ENCODE results near the gene BMX.

The BMX gene

GRCh38 chrX:15523088-15523487, 22.5 kb downstream of the BMX start:
- CTCF ChIA-PET: no interaction called here
- POLR2A ChIA-PET: no interaction called here
- TF ChIP-seq HDGF (IDR thresholded peaks at IDR 0.05; ENCODE audit: borderline replicate concordance) (no peak), LEF1 (IDR thresholded peaks at IDR 0.05; ENCODE audit: borderline replicate concordance) (no peak), FOXA1 (IDR thresholded peaks at IDR 0.05) (no peak), ELF4 (IDR thresholded peaks at IDR 0.05) (no peak), PKNOX1 (IDR thresholded peaks at IDR 0.05) (no peak), ZNF384 (IDR thresholded peaks at IDR 0.05) (no peak), FOXM1 (IDR thresholded peaks at IDR 0.05; ENCODE audit: borderline replicate concordance) (no peak), ARNT (IDR thresholded peaks at IDR 0.05) (no peak), TARDBP (IDR thresholded peaks at IDR 0.05) (no peak), SP1 (IDR thresholded peaks at IDR 0.05) (no peak), CTBP1 (IDR thresholded peaks at IDR 0.05; ENCODE audit: borderline replicate concordance) (no peak)
- DNase-seq (ENCODE audit: extremely low spot score): no peak

GRCh38 chrX:15524417-15524816, 23.8 kb downstream of the BMX start:
- TF ChIP-seq CTBP1 (IDR thresholded peaks at IDR 0.05; ENCODE audit: borderline replicate concordance): no peak
- no peak for TF ChIP-seq SUZ12 (IDR thresholded peaks at IDR 0.05)
- TF ChIP-seq L3MBTL2 (conservative IDR thresholded peaks at IDR 0.05): no peak
- TF ChIP-seq TARDBP (IDR thresholded peaks at IDR 0.05): no peak
- no peak for TF ChIP-seq LEF1 (IDR thresholded peaks at IDR 0.05; ENCODE audit: borderline replicate concordance)
- no peak for TF ChIP-seq ELF4 (IDR thresholded peaks at IDR 0.05)
- no peak for TF ChIP-seq FOXM1 (IDR thresholded peaks at IDR 0.05; ENCODE audit: borderline replicate concordance)
- TF ChIP-seq PKNOX1 (IDR thresholded peaks at IDR 0.05): no peak
- TF ChIP-seq HDGF (IDR thresholded peaks at IDR 0.05; ENCODE audit: borderline replicate concordance): no peak
- no peak for TF ChIP-seq FOXK2 (IDR thresholded peaks at IDR 0.05)
- no peak for TF ChIP-seq ARNT (IDR thresholded peaks at IDR 0.05)
- no peak for TF ChIP-seq FOXA1 (IDR thresholded peaks at IDR 0.05)
- TF ChIP-seq NFRKB (IDR thresholded peaks at IDR 0.05): no peak
- no peak for TF ChIP-seq BHLHE40 (IDR thresholded peaks at IDR 0.05; ENCODE audit: borderline replicate concordance)
- TF ChIP-seq ZNF384 (IDR thresholded peaks at IDR 0.05): no peak
- no peak for TF ChIP-seq SP1 (IDR thresholded peaks at IDR 0.05)
- DNase-seq (ENCODE audit: extremely low spot score): no peak
- ChIA-PET POLR2A (no interaction called here), CTCF (no interaction called here)

GRCh38 chrX:15525664-15526416, 25.2 kb downstream of the BMX start:
- ChIA-PET CTCF (no interaction called here), POLR2A (no interaction called here)
- DNase-seq (ENCODE audit: extremely low spot score): no peak
- TF ChIP-seq ZNF384 (IDR thresholded peaks at IDR 0.05): no peak
- TF ChIP-seq HDGF (IDR thresholded peaks at IDR 0.05; ENCODE audit: borderline replicate concordance): no peak
- no peak for TF ChIP-seq FOXM1 (IDR thresholded peaks at IDR 0.05; ENCODE audit: borderline replicate concordance)
- no peak for TF ChIP-seq BHLHE40 (IDR thresholded peaks at IDR 0.05; ENCODE audit: borderline replicate concordance)
- TF ChIP-seq FOXA1 (IDR thresholded peaks at IDR 0.05): no peak
- TF ChIP-seq ARNT (IDR thresholded peaks at IDR 0.05): no peak
- no peak for TF ChIP-seq CTBP1 (IDR thresholded peaks at IDR 0.05; ENCODE audit: borderline replicate concordance)
- TF ChIP-seq L3MBTL2 (conservative IDR thresholded peaks at IDR 0.05): no peak
- TF ChIP-seq ELF4 (IDR thresholded peaks at IDR 0.05): no peak
- TF ChIP-seq LEF1 (IDR thresholded peaks at IDR 0.05; ENCODE audit: borderline replicate concordance): no peak
- TF ChIP-seq TARDBP (IDR thresholded peaks at IDR 0.05): no peak
- no peak for TF ChIP-seq SP1 (IDR thresholded peaks at IDR 0.05)

- no peak for DNase-seq (ENCODE audit: extremely low spot score)
- TF ChIP-seq L3MBTL2 (conservative IDR thresholded peaks at IDR 0.05): no peak
- no peak for TF ChIP-seq FOXA1 (IDR thresholded peaks at IDR 0.05)
- TF ChIP-seq FOXM1 (IDR thresholded peaks at IDR 0.05; ENCODE audit: borderline replicate concordance): no peak
- ChIA-PET POLR2A (no interaction called here), CTCF (no interaction called here)
These were observed 28.6 kb downstream of the BMX start for GRCh38 chrX:15529165-15529564.

GRCh38 chrX:15530318-15530717, 29.7 kb downstream of the BMX start:
- CTCF ChIA-PET: no interaction called here
- peak; percentile 17 for DNase-seq (ENCODE audit: extremely low spot score)
- TF ChIP-seq PKNOX1 (IDR thresholded peaks at IDR 0.05) (0 out of 2 replicates have a peak, but pooled peaks have one; percentile 22), FOXK2 (IDR thresholded peaks at IDR 0.05) (no peak)
- POLR2A ChIA-PET: no interaction called here

- ChIA-PET POLR2A (no interaction called here), CTCF (no interaction called here)
These were observed 46.1 kb downstream of the BMX start for GRCh38 chrX:15546745-15547144.

More at GRCh38 chrX:15546745-15547144, 46.1 kb downstream of the BMX start:
- no peak for DNase-seq (ENCODE audit: extremely low spot score)
- TF ChIP-seq SUZ12 (IDR thresholded peaks at IDR 0.05) (no peak), FOXA1 (IDR thresholded peaks at IDR 0.05) (no peak), BHLHE40 (IDR thresholded peaks at IDR 0.05; ENCODE audit: borderline replicate concordance) (no peak), PKNOX1 (IDR thresholded peaks at IDR 0.05) (no peak), LEF1 (IDR thresholded peaks at IDR 0.05; ENCODE audit: borderline replicate concordance) (no peak), HDGF (IDR thresholded peaks at IDR 0.05; ENCODE audit: borderline replicate concordance) (no peak), ZNF384 (IDR thresholded peaks at IDR 0.05) (no peak), L3MBTL2 (conservative IDR thresholded peaks at IDR 0.05) (no peak), ELF4 (IDR thresholded peaks at IDR 0.05) (no peak)
